Measurements from ENCODE around the gene C4BPB. TPM values are rescaled to one million over a fixed set of nuclear protein-coding genes. Genes with fewer than 3 reads are reported as not detected.

C4BPB gene
- total RNA-seq, 1 experiment from 2014 or later, result not detected

DNA sequence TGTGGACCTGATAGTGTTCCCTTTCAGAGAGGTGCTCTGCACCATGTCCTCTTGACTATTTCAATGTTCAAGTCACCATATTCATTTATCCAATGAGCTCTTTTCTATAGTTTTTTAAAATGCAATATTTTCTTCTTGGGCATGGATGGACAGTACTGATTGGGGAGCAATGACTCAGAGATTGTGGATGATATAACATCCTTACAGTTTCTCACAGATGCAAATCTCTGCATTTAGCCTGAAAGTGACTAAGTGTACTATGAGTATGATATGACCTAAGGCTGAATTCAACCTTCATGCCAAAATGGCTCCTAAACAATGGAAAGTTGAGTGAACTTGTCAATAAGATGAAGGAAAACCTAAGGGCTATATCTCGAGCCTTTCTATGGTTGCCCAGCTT, 51.9 kb downstream of the C4BPB start:
- no peak for DNase-seq (ENCODE audit: low spot score)

DNA sequence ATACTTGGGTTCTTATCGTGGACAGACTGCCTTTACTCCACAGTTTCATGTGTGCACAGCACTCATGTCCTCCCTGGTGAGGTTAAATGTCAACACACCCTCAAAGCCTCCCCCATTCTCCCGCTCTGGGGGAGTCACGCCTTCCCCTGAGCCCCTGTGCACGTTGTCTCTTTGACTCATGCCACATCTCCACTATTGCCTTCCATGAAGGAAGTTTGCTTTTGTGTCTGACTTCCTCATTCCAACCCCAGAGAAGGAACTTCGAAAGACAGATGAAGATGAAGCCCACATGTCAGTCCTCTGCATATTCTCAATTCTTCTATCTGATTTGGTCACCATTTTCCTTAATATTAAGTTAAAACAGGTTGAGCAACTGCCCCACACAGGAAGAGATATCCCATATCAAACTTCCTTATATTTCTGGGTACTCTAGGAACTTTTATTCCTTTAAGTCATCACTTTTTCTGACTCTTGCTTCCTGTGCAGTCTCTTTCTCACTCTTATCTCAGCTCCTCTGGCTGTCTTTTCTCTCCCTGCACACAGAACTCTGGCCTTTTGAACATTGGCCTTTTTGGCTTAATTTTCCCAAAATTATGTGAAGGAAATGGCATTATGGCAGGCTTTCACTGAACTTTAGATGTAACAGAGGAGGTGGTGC, 56.9 kb downstream of the C4BPB start:
- DNase-seq (ENCODE audit: low spot score), result no peak

Other genes with a start within 250 kb of the C4BPB start
- not detected in 2 replicates for gene IL20, start 223.2 kb upstream of the C4BPB start, total RNA-seq (2014; rRNA removed; shearing (Covaris generic))
- gene IL24, start 191.4 kb upstream of the C4BPB start, total RNA-seq (2014; rRNA removed; shearing (Covaris generic)), result 1.1 TPM in 1 of 2 replicates, not detected in the other
- gene FCMR, start 166.9 kb upstream of the C4BPB start, total RNA-seq (2014; rRNA removed; shearing (Covaris generic)), result 0.12 and 1.3 TPM in 2 replicates
- 0.02 TPM in 1 of 2 replicates, not detected in the other for gene PIGR, start 142.4 kb upstream of the C4BPB start, total RNA-seq (2014; rRNA removed; shearing (Covaris generic))
- gene FCAMR, start 118.4 kb upstream of the C4BPB start, total RNA-seq (2014; rRNA removed; shearing (Covaris generic)), result not detected in 2 replicates
- gene C1orf116, start 56.1 kb upstream of the C4BPB start, total RNA-seq (2014; rRNA removed; shearing (Covaris generic)), result not detected in 2 replicates
- 3.5 and 3.9 TPM in 2 replicates for gene YOD1, start 37.7 kb upstream of the C4BPB start, total RNA-seq (2014; rRNA removed; shearing (Covaris generic))
- gene PFKFB2, start 35.6 kb upstream of the C4BPB start, total RNA-seq (2014; rRNA removed; shearing (Covaris generic)), result 5.6 and 6.0 TPM in 2 replicates
- 0.15 TPM in 1 of 2 replicates, not detected in the other for gene C4BPA, start 15.4 kb downstream of the C4BPB start, total RNA-seq (2014; rRNA removed; shearing (Covaris generic))
- gene CD55, start 232.8 kb downstream of the C4BPB start, total RNA-seq (2014; rRNA removed; shearing (Covaris generic)), result 29.0 and 43.5 TPM in 2 replicates

Measured in H4 (cell line).